HepG2 (cell line): ENCODE measurements around the gene NFIC. TPM values are rescaled to one million over a fixed set of nuclear protein-coding genes. Genes with fewer than 3 reads are reported as not detected.

Experiments used
- ARNTL ChIP-seq: sonication (generic); formaldehyde crosslinking; IDR thresholded peaks from 2 replicates; pipeline ENCODE4 v1.4.0; 2020; ENCODE audit warnings: mild to moderate bottlenecking, missing genetic modification reagents
- CHD4 ChIP-seq: fragments of 200-600 bp; sonication (generic); IDR thresholded peaks from 2 replicates; pipeline ENCODE4 v1.7.0; 2017; ENCODE audit warnings: mild to moderate bottlenecking, low read length, borderline replicate concordance
- DMAP1 ChIP-seq: IDR thresholded peaks from 2 replicates; pipeline ENCODE4 v1.6.1; 2016
- ELK4 ChIP-seq: sonication (generic); formaldehyde crosslinking; IDR thresholded peaks from 2 replicates; pipeline ENCODE4 v1.9.0; 2021; ENCODE audit warnings: missing genetic modification reagents, borderline replicate concordance
- FOXO1 ChIP-seq: sonication (generic); formaldehyde crosslinking; IDR thresholded peaks from 2 replicates; pipeline ENCODE4 v1.4.0; 2020; ENCODE audit warnings: missing genetic modification reagents
- GRHL1 ChIP-seq: sonication (generic); formaldehyde crosslinking; conservative IDR thresholded peaks from 2 replicates; pipeline ENCODE4 v1.8.0; 2022; ENCODE audit warnings: missing genetic modification reagents
- HIVEP1 ChIP-seq: sonication (generic); formaldehyde crosslinking; IDR thresholded peaks from 2 replicates; pipeline ENCODE4 v1.4.0; 2020; ENCODE audit warnings: mild to moderate bottlenecking, missing genetic modification reagents
- KDM1A ChIP-seq: IDR thresholded peaks from 2 replicates; pipeline ENCODE4 v1.6.1; 2016; ENCODE audit warnings: missing compliant biosample characterization
- MXD4 ChIP-seq: IDR thresholded peaks from 2 replicates; pipeline ENCODE4 v1.6.1; 2016; ENCODE audit warnings: mild to moderate bottlenecking, missing biosample characterization, missing genetic modification reagents
- RBFOX2 ChIP-seq: fragments of 200-400 bp; formaldehyde crosslinking; IDR thresholded peaks from 2 replicates; pipeline ENCODE4 v1.6.1; 2017; ENCODE audit warnings: low read depth, mild to moderate bottlenecking, low read length
- SMAD3 ChIP-seq: sonication (generic); formaldehyde crosslinking; IDR thresholded peaks from 2 replicates; pipeline ENCODE4 v1.4.0; 2020; ENCODE audit warnings: missing genetic modification reagents
- SMYD3 ChIP-seq: sonication (generic); formaldehyde crosslinking; IDR thresholded peaks from 2 replicates; pipeline ENCODE4 v1.8.1; 2023; ENCODE audit warnings: mild to moderate bottlenecking, missing genetic modification reagents
- STAT5B ChIP-seq: sonication (generic); formaldehyde crosslinking; IDR thresholded peaks from 2 replicates; pipeline ENCODE4 v1.4.0; 2020; ENCODE audit warnings: missing genetic modification reagents
- TCF7 ChIP-seq: sonication (generic); IDR thresholded peaks from 2 replicates; pipeline ENCODE4 v1.6.1; 2016; ENCODE audit warnings: antibody characterized with exemption, low read depth
- THAP8 ChIP-seq: sonication (generic); formaldehyde crosslinking; IDR thresholded peaks from 2 replicates; pipeline ENCODE4 v1.5.1; 2020; ENCODE audit warnings: missing genetic modification reagents, mild to moderate bottlenecking, borderline replicate concordance
- ZFP36L1 ChIP-seq: sonication (generic); formaldehyde crosslinking; IDR thresholded peaks from 2 replicates; pipeline ENCODE4 v1.8.0; 2022; ENCODE audit warnings: mild to moderate bottlenecking, missing genetic modification reagents, moderate library complexity
- ZNF101 ChIP-seq: sonication (generic); formaldehyde crosslinking; IDR thresholded peaks from 2 replicates; pipeline ENCODE4 v1.4.0; 2020; ENCODE audit warnings: mild to moderate bottlenecking, low read depth, missing genetic modification reagents, borderline replicate concordance
- ZNF12 ChIP-seq: sonication (generic); formaldehyde crosslinking; IDR thresholded peaks from 2 replicates; pipeline ENCODE4 v1.5.0; 2020; ENCODE audit warnings: missing genetic modification reagents
- ZNF441 ChIP-seq: sonication (generic); formaldehyde crosslinking; IDR thresholded peaks from 2 replicates; pipeline ENCODE4 v1.7.0; 2021; ENCODE audit warnings: missing genetic modification reagents, borderline replicate concordance
- ZNF580 ChIP-seq: IDR thresholded peaks from 2 replicates; pipeline ENCODE4 v1.6.1; 2016; ENCODE audit warnings: low read depth, borderline replicate concordance
- ZNF761 ChIP-seq: sonication (generic); formaldehyde crosslinking; conservative IDR thresholded peaks from 2 replicates; pipeline ENCODE4 v1.4.0; 2020; ENCODE audit warnings: mild to moderate bottlenecking, missing genetic modification reagents
- ZNF770 ChIP-seq: sonication (generic); formaldehyde crosslinking; IDR thresholded peaks from 2 replicates; pipeline ENCODE4 v1.5.0; 2020; ENCODE audit warnings: mild to moderate bottlenecking, missing genetic modification reagents
- ZNF790 ChIP-seq: sonication (generic); formaldehyde crosslinking; IDR thresholded peaks from 2 replicates; pipeline ENCODE4 v1.8.0; 2022; ENCODE audit warnings: missing genetic modification reagents, mild to moderate bottlenecking, borderline replicate concordance
- ZSCAN25 ChIP-seq: sonication (generic); formaldehyde crosslinking; IDR thresholded peaks from 2 replicates; pipeline ENCODE4 v1.8.0; 2022; ENCODE audit warnings: mild to moderate bottlenecking, missing genetic modification reagents
- polyA plus RNA-seq, 8 experiments: library from polyadenylated mRNA; depleted of rRNA in 3 of 8; stranded (reverse) in 7 of 8; unstranded in 1 of 8; fragments of >200 nt; fragmentation: Illumina TruSeq in 4 of 8; extraction: Trizol in 4 of 8; gene quantifications; 2 replicates each; pipeline versions ENCODE4 v1.2.1 to v1.2.3, GENCODE V29; 2011 to 2016; ENCODE audit warnings: low read depth in 4 of 8, missing spikeins in 1 of 8, mixed read lengths in 1 of 8; ENCODE audit not compliant: insufficient read depth in 1 of 8
- total RNA-seq, 5 experiments: library from RNA; depleted of rRNA; stranded (reverse); fragments of >200 nt; fragmentation: Illumina TruSeq; extraction: Trizol; gene quantifications; 2 replicates each; pipeline ENCODE4 v1.2.3, GENCODE V29; 2016; ENCODE audit warnings: low read depth in 1 of 5

Gene NFIC
- total and polyA plus RNA-seq, 2 of the 13 experiments (the other 11 are each of a cell fraction or from before 2014, with no cell fraction given) = 1.3 to 2.5 TPM

GRCh38 chr19:3398114-3398899 is 31.9 kb downstream of the NFIC start (continued):
- peak; percentile 91; the same call in 1 of the 2 replicates for TF ChIP-seq ZFP36L1
- peak; percentile 85 for TF ChIP-seq CHD4
- TF ChIP-seq GRHL1 (CRISPR knock-in tag) = no peak
- no peak for TF ChIP-seq ZNF441 (CRISPR knock-in tag)
- TF ChIP-seq ELK4 (CRISPR knock-in tag) = no peak
- peak; percentile 65 for TF ChIP-seq SMAD3 (CRISPR knock-in tag)
- no peak for TF ChIP-seq ZNF101 (CRISPR knock-in tag)
- peak; percentile 22; the same call in 1 of the 2 replicates for TF ChIP-seq ZSCAN25
- no peak for TF ChIP-seq ZNF790 (CRISPR knock-in tag)
- peak; percentile 97 for TF ChIP-seq ARNTL (CRISPR knock-in tag)
- TF ChIP-seq RBFOX2 = peak; percentile 69
- no peak; the same call in 1 of the 2 replicates for TF ChIP-seq KDM1A (CRISPR knock-in tag)
- peak; percentile 79 for TF ChIP-seq ZNF12 (CRISPR knock-in tag)
- 0 out of 2 replicates have a peak, but pooled peaks have one; percentile 56 for TF ChIP-seq SMYD3
- TF ChIP-seq ZNF770 (CRISPR knock-in tag) = peak; percentile 85
- TF ChIP-seq ZNF761 = 0 out of 2 replicates have a peak, but pooled peaks have one; percentile 65
- TF ChIP-seq HIVEP1 (CRISPR knock-in tag) = peak; percentile 42; the same call in 1 of the 2 replicates
- no peak for TF ChIP-seq STAT5B (CRISPR knock-in tag)
- peak; percentile 81 for TF ChIP-seq FOXO1 (CRISPR knock-in tag)
- TF ChIP-seq MXD4 (CRISPR knock-in tag) = peak; percentile 75; the same call in 1 of the 2 replicates
- no peak; the same call in 1 of the 2 replicates for TF ChIP-seq TCF7
- TF ChIP-seq ZNF580 = peak; percentile 47; the same call in 1 of the 2 replicates
- peak; percentile 73 for TF ChIP-seq DMAP1 (CRISPR knock-in tag)
- TF ChIP-seq THAP8 = 0 out of 2 replicates have a peak, but pooled peaks have one; percentile 39
